Gastroesophageal sphincter (tissue), 4 donors: ENCODE data around the gene UST. TPM values are rescaled to one million over a fixed set of nuclear protein-coding genes. Genes with fewer than 3 reads are reported as not detected.

Source experiments
- ATAC-seq: fragments of 150-250 bp; one replicate; pipeline ENCODE4 v1.9.1; 2016; ENCODE audit warnings: mild to moderate bottlenecking, moderate library complexity
- H3K27ac ChIP-seq, 4 donors: fragments of 200-600 bp; sonication (generic) in 3 of 4; 1 replicate in 3 of 4; 2 replicates in 1 of 4; pipeline ENCODE4 v1.5.1; 2016 to 2019
- H3K27me3 ChIP-seq: fragments of 200-600 bp; sonication (generic); one replicate; pipeline ENCODE4 v1.5.1; 2019
- H3K36me3 ChIP-seq, 2 donors: fragments of 200-600 bp; sonication (generic); one replicate each; pipeline ENCODE4 v1.5.1; 2019; ENCODE audit warnings: control low read depth in 1 of 2
- H3K4me1 ChIP-seq, 3 donors: fragments of 200-600 bp; sonication (generic); 1 replicate in 2 of 3; 2 replicates in 1 of 3; pipeline ENCODE4 v1.5.1; 2016 to 2019; ENCODE audit warnings: control low read depth in 2 of 3
- H3K4me3 ChIP-seq, 2 donors: fragments of 200-600 bp; sonication (generic); one replicate each; pipeline ENCODE4 v1.5.1; 2019; ENCODE audit warnings: mild to moderate bottlenecking in 1 of 2, moderate library complexity in 1 of 2
- H3K9me3 ChIP-seq, 3 donors: fragments of 200-600 bp; sonication (generic); one replicate each; pipeline ENCODE4 v1.5.1; 2017 to 2019; ENCODE audit warnings: control low read depth in 2 of 3
- CTCF ChIP-seq, 4 experiments: fragments of 200-600 bp in 2 of 4; fragments of 450-650 bp in 2 of 4; sonication (generic) in 1 of 4; IDR thresholded peaks; one replicate each; pipeline ENCODE4 v1.5.1; 2017 to 2019; ENCODE audit warnings: antibody characterized with exemption in 4 of 4, mild to moderate bottlenecking in 2 of 4, moderate library complexity in 2 of 4
- EP300 ChIP-seq: sonication (generic); formaldehyde crosslinking; IDR thresholded peaks from one replicate; pipeline ENCODE4 v1.6.1; 2017; ENCODE audit warnings: antibody characterized with exemption, mild to moderate bottlenecking
- POLR2A ChIP-seq, 2 donors: fragments of 450-650 bp; IDR thresholded peaks; one replicate each; pipeline ENCODE4 v1.6.1; 2017; ENCODE audit warnings: antibody characterized with exemption in 2 of 2, mild to moderate bottlenecking in 2 of 2, moderate library complexity in 1 of 2
- POLR2AphosphoS5 ChIP-seq: sonication (generic); formaldehyde crosslinking; IDR thresholded peaks from one replicate; pipeline ENCODE4 v1.6.1; 2017; ENCODE audit warnings: antibody characterized with exemption
- WGBS, 2 donors: methylation state at CpG; one replicate each; pipeline ENCODE4 v1.1.5; 2018; ENCODE audit warnings: low coverage in 1 of 2; 5-methylcytosine and 5-hydroxymethylcytosine counted together
- total RNA-seq, 4 donors: library from RNA; depleted of rRNA; stranded (reverse); fragments of >200 nt; gene quantifications; one replicate each; pipeline ENCODE4 v1.1.0, GENCODE V29; 2016

Gene UST
- total RNA-seq, 4 donors from 2014 or later, result 17.4 to 48.1 (median 32.4) TPM

- no peaks in the 10 kb centered on the region for H3K9me3 ChIP-seq
- no peak overlapping the region for H3K4me3 ChIP-seq
- no peak for TF ChIP-seq CTCF (IDR thresholded peaks at IDR 0.05)
- H3K36me3 ChIP-seq, result no peaks in the 10 kb centered on the region
- H3K27me3 ChIP-seq, result no peaks in the 10 kb centered on the region
- peak overlapping the region in 1 of 4 donors; percentile 45 for H3K27ac ChIP-seq
- no peak for ATAC-seq
- peaks cover 0 to 23% (median 3%) of the 10 kb centered on the region in 3 donors for H3K4me1 ChIP-seq
These were observed 121.0 kb downstream of the UST start for GRCh38 chr6:148867862-148868261.

GRCh38 chr6:148868314-148868713 lies 121.5 kb downstream of the UST start:
- Histone ChIP-seq H3K9me3 (no peaks in the 10 kb centered on the region), H3K4me3 (no peak overlapping the region), H3K36me3 (no peaks in the 10 kb centered on the region), H3K27ac (peak overlapping the region in 2 of 4 donors; percentile 13 to 45), H3K27me3 (no peaks in the 10 kb centered on the region), H3K4me1 (peaks cover 0 to 23% (median 3%) of the 10 kb centered on the region in 3 donors)
- WGBS, 2 donors, result 51 to 66% methylated on average over 5 of the region's 5 CpGs
- TF ChIP-seq CTCF (IDR thresholded peaks at IDR 0.05) (no peak), POLR2A (IDR thresholded peaks at IDR 0.05) (no peak)
- ATAC-seq, result no peak

- WGBS, 2 donors, result 37 to 51% methylated on average over 2 of the region's 2 CpGs
- no peak for ATAC-seq
These were observed 122.1 kb downstream of the UST start for GRCh38 chr6:148868901-148869300.

GRCh38 chr6:148869585-148869984 lies 122.8 kb downstream of the UST start:
- Histone ChIP-seq H3K4me3 (no peak overlapping the region), H3K36me3 (no peaks in the 10 kb centered on the region), H3K9me3 (no peaks in the 10 kb centered on the region), H3K27ac (peak overlapping the region in 2 of 4 donors; percentile 13 to 45), H3K27me3 (no peaks in the 10 kb centered on the region), H3K4me1 (peaks cover 0 to 33% (median 3%) of the 10 kb centered on the region in 3 donors)
- WGBS, 2 donors, result 58 to 71% methylated on average over 6 to 7 of the region's 7 CpGs
- peak; percentile 30 for ATAC-seq
- TF ChIP-seq EP300, result no peak
- no peak for TF ChIP-seq CTCF (IDR thresholded peaks at IDR 0.05)

More at GRCh38 chr6:148868901-148869300, 122.1 kb downstream of the UST start:
- TF ChIP-seq CTCF (IDR thresholded peaks at IDR 0.05) (no peak), POLR2A (IDR thresholded peaks at IDR 0.05) (no peak), EP300 (no peak), POLR2AphosphoS5 (no peak)
- no peak overlapping the region for H3K4me3 ChIP-seq
- no peaks in the 10 kb centered on the region for H3K9me3 ChIP-seq
- no peaks in the 10 kb centered on the region for H3K36me3 ChIP-seq
- no peaks in the 10 kb centered on the region for H3K27me3 ChIP-seq
- H3K27ac ChIP-seq, result peak overlapping the region in 2 of 4 donors; percentile 13 to 45
- H3K4me1 ChIP-seq, result peaks cover 0 to 26% (median 3%) of the 10 kb centered on the region in 3 donors

GRCh38 chr6:148873154-148873553 lies 126.3 kb downstream of the UST start:
- Histone ChIP-seq H3K4me1 (peaks cover 0 to 32% (median 3%) of the 10 kb centered on the region in 3 donors), H3K27ac (no peak overlapping the region), H3K27me3 (no peaks in the 10 kb centered on the region), H3K9me3 (no peaks in the 10 kb centered on the region), H3K4me3 (no peak overlapping the region), H3K36me3 (no peaks in the 10 kb centered on the region)
- 100% methylated on average over 1 to 2 of the region's 4 CpGs for WGBS, 2 donors
- TF ChIP-seq EP300 (no peak), POLR2AphosphoS5 (no peak), POLR2A (IDR thresholded peaks at IDR 0.05) (no peak), CTCF (IDR thresholded peaks at IDR 0.05) (no peak)
- ATAC-seq, result no peak
